HepG2 (cell line): Measurements from ENCODE around the gene CTSZ. TPM values are rescaled to one million over a fixed set of nuclear protein-coding genes. Genes with fewer than 3 reads are reported as not detected.
A peak's percentile ranks its signal among the peaks of the same experiment; 100 is the strongest.

Source experiments
- PCBP2 ChIP-seq: fragments of 200-400 bp; formaldehyde crosslinking; optimal IDR thresholded peaks from 2 replicates; pipeline ENCODE3; 2018; ENCODE audit warnings: low read length, low read depth; ENCODE audit not compliant: poor library complexity, severe bottlenecking
- SALL1 ChIP-seq: sonication (generic); formaldehyde crosslinking; IDR thresholded peaks from 2 replicates; pipeline ENCODE4 v1.8.0; 2022; ENCODE audit warnings: mild to moderate bottlenecking, missing genetic modification reagents
- SNAPC2 ChIP-seq: sonication (generic); formaldehyde crosslinking; IDR thresholded peaks from 2 replicates; pipeline ENCODE4 v1.8.1; 2022; ENCODE audit warnings: mild to moderate bottlenecking, missing genetic modification reagents
- ZBTB38 ChIP-seq: sonication (generic); formaldehyde crosslinking; IDR thresholded peaks from 2 replicates; pipeline ENCODE4 v1.5.1; 2020; ENCODE audit warnings: mild to moderate bottlenecking, missing genetic modification reagents
- ZFP41 ChIP-seq: sonication (generic); formaldehyde crosslinking; IDR thresholded peaks from 2 replicates; pipeline ENCODE4 v1.4.0; 2020; ENCODE audit warnings: mild to moderate bottlenecking, missing genetic modification reagents, borderline replicate concordance
- ZKSCAN5 ChIP-seq: sonication (generic); formaldehyde crosslinking; IDR thresholded peaks from 2 replicates; pipeline ENCODE4 v1.5.1; 2020; ENCODE audit warnings: mild to moderate bottlenecking, missing genetic modification reagents
- ZNF253 ChIP-seq: sonication (generic); formaldehyde crosslinking; IDR thresholded peaks from 2 replicates; pipeline ENCODE4 v1.8.0; 2022; ENCODE audit warnings: mild to moderate bottlenecking, missing genetic modification reagents, borderline replicate concordance
- ZNF256 ChIP-seq: sonication (generic); formaldehyde crosslinking; conservative IDR thresholded peaks from 2 replicates; pipeline ENCODE4 v1.4.0; 2020; ENCODE audit warnings: missing genetic modification reagents
- ZNF441 ChIP-seq: sonication (generic); formaldehyde crosslinking; IDR thresholded peaks from 2 replicates; pipeline ENCODE4 v1.7.0; 2021; ENCODE audit warnings: missing genetic modification reagents, borderline replicate concordance
- ZNF724P ChIP-seq: sonication (generic); formaldehyde crosslinking; IDR thresholded peaks from 2 replicates; pipeline ENCODE4 v1.8.0; 2022; ENCODE audit warnings: missing genetic modification reagents, borderline replicate concordance
- polyA plus RNA-seq, 8 experiments: library from polyadenylated mRNA; depleted of rRNA in 3 of 8; stranded (reverse) in 7 of 8; unstranded in 1 of 8; fragments of >200 nt; fragmentation: Illumina TruSeq in 4 of 8; extraction: Trizol in 4 of 8; gene quantifications; 2 replicates each; pipeline versions ENCODE4 v1.2.1 to v1.2.3, GENCODE V29; 2011 to 2016; ENCODE audit warnings: low read depth in 4 of 8, missing spikeins in 1 of 8, mixed read lengths in 1 of 8; ENCODE audit not compliant: insufficient read depth in 1 of 8
- total RNA-seq, 5 experiments: library from RNA; depleted of rRNA; stranded (reverse); fragments of >200 nt; fragmentation: Illumina TruSeq; extraction: Trizol; gene quantifications; 2 replicates each; pipeline ENCODE4 v1.2.3, GENCODE V29; 2016; ENCODE audit warnings: low read depth in 1 of 5
- TF ChIP-seq, protein P1 (sequence below), 2 experiments: fragments of 450-650 bp in 1 of 2; sonication (generic) in 1 of 2; formaldehyde crosslinking in 1 of 2; IDR thresholded peaks; 2 replicates each; pipeline versions ENCODE4 v1.6.1 to v1.8.0; 2016 to 2022; ENCODE audit warnings: antibody characterized with exemption in 1 of 2, mild to moderate bottlenecking in 1 of 2, missing genetic modification reagents in 1 of 2
- TF ChIP-seq, protein P2 (sequence below): sonication (generic); formaldehyde crosslinking; IDR thresholded peaks from 2 replicates; pipeline ENCODE4 v1.9.0; 2022; ENCODE audit warnings: missing genetic modification reagents, mild to moderate bottlenecking, borderline replicate concordance
- TF ChIP-seq, protein P3 (sequence below): sonication (generic); formaldehyde crosslinking; IDR thresholded peaks from 2 replicates; pipeline ENCODE4 v1.8.0; 2022; ENCODE audit warnings: mild to moderate bottlenecking, missing genetic modification reagents, borderline replicate concordance

CTSZ gene
- total and polyA plus RNA-seq, 2 of the 13 experiments (the other 11 are each of a cell fraction or from before 2014, with no cell fraction given) = 0.33 TPM; not detected in 1

DNA sequence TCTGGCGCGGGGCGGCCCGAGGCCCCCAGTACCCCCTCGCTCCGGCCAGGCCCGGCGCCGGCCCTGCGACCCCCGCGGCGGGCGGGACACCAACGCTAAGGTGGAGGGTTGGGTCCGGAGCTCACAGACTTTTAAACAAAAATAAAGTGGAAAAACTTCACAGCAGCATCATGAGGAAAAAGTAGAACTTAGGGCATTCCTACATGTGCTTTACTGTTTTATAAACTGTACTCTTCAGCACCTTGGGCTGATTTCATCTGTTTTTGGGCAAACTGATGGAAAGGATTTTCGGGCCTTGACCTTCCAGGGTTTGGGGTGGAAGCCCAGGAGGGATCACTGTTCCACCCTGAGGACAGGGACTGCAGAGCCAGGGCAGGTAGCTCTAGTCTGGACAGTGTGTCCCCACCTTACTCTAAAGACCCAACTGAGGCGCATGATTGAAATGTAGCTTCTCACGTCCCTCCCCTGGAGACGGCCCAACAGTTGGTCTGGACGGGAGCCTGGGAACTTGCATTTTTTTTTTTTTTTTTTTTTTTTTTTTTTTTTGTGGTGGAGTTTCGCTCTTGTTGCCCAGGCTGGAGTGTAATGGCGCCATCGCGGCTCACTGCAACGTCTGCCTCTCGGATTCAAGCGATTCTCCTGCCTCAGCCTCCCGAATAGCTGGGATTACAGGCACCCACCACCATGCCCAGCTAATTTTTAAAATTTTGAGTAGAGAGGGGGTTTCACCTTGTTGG is 25.3 kb downstream of the CTSZ start (continued):
- TF ChIP-seq, protein P1, sequence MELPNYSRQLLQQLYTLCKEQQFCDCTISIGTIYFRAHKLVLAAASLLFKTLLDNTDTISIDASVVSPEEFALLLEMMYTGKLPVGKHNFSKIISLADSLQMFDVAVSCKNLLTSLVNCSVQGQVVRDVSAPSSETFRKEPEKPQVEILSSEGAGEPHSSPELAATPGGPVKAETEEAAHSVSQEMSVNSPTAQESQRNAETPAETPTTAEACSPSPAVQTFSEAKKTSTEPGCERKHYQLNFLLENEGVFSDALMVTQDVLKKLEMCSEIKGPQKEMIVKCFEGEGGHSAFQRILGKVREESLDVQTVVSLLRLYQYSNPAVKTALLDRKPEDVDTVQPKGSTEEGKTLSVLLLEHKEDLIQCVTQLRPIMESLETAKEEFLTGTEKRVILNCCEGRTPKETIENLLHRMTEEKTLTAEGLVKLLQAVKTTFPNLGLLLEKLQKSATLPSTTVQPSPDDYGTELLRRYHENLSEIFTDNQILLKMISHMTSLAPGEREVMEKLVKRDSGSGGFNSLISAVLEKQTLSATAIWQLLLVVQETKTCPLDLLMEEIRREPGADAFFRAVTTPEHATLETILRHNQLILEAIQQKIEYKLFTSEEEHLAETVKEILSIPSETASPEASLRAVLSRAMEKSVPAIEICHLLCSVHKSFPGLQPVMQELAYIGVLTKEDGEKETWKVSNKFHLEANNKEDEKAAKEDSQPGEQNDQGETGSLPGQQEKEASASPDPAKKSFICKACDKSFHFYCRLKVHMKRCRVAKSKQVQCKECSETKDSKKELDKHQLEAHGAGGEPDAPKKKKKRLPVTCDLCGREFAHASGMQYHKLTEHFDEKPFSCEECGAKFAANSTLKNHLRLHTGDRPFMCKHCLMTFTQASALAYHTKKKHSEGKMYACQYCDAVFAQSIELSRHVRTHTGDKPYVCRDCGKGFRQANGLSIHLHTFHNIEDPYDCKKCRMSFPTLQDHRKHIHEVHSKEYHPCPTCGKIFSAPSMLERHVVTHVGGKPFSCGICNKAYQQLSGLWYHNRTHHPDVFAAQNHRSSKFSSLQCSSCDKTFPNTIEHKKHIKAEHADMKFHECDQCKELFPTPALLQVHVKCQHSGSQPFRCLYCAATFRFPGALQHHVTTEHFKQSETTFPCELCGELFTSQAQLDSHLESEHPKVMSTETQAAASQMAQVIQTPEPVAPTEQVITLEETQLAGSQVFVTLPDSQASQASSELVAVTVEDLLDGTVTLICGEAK (IDR thresholded peaks at IDR 0.05) = no peak
- TF ChIP-seq, protein P1 (CRISPR knock-in tag; IDR thresholded peaks at IDR 0.05) = peak; percentile 33; the same call in 1 of the 2 replicates
- no peak for TF ChIP-seq ZFP41 (CRISPR knock-in tag)
- TF ChIP-seq, protein P2, sequence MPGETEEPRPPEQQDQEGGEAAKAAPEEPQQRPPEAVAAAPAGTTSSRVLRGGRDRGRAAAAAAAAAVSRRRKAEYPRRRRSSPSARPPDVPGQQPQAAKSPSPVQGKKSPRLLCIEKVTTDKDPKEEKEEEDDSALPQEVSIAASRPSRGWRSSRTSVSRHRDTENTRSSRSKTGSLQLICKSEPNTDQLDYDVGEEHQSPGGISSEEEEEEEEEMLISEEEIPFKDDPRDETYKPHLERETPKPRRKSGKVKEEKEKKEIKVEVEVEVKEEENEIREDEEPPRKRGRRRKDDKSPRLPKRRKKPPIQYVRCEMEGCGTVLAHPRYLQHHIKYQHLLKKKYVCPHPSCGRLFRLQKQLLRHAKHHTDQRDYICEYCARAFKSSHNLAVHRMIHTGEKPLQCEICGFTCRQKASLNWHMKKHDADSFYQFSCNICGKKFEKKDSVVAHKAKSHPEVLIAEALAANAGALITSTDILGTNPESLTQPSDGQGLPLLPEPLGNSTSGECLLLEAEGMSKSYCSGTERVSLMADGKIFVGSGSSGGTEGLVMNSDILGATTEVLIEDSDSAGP (CRISPR knock-in tag) = no peak
- TF ChIP-seq SNAPC2 (CRISPR knock-in tag) = no peak
- no peak; the same call in 1 of the 2 replicates for TF ChIP-seq ZNF441
- TF ChIP-seq PCBP2 = no peak
- 0 out of 2 replicates have a peak, but pooled peaks have one; percentile 34 for TF ChIP-seq ZBTB38 (CRISPR knock-in tag)
- no peak; the same call in 1 of the 2 replicates for TF ChIP-seq SALL1 (CRISPR knock-in tag)
- peak; percentile 47; the same call in 1 of the 2 replicates for TF ChIP-seq ZNF724P (CRISPR knock-in tag)
- TF ChIP-seq, protein P3, sequence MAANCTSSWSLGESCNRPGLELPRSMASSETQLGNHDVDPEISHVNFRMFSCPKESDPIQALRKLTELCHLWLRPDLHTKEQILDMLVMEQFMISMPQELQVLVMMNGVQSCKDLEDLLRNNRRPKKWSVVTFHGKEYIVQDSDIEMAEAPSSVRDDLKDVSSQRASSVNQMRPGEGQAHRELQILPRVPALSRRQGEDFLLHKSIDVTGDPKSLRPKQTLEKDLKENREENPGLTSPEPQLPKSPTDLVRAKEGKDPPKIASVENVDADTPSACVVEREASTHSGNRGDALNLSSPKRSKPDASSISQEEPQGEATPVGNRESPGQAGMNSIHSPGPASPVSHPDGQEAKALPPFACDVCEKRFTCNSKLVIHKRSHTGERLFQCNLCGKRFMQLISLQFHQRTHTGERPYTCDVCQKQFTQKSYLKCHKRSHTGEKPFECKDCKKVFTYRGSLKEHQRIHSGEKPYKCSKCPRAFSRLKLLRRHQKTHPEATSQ (CRISPR knock-in tag) = peak; percentile 25; the same call in 1 of the 2 replicates
- no peak for TF ChIP-seq ZNF253 (CRISPR knock-in tag)
- TF ChIP-seq ZNF256 = no peak
- TF ChIP-seq ZKSCAN5 (CRISPR knock-in tag) = no peak
